ENCODE measurements around the gene HEPN1. TPM values are rescaled to one million over a fixed set of nuclear protein-coding genes. Genes with fewer than 3 reads are reported as not detected.

HEPN1 gene
- total RNA-seq, 1 donor from 2014 or later, result not detected

DNA sequence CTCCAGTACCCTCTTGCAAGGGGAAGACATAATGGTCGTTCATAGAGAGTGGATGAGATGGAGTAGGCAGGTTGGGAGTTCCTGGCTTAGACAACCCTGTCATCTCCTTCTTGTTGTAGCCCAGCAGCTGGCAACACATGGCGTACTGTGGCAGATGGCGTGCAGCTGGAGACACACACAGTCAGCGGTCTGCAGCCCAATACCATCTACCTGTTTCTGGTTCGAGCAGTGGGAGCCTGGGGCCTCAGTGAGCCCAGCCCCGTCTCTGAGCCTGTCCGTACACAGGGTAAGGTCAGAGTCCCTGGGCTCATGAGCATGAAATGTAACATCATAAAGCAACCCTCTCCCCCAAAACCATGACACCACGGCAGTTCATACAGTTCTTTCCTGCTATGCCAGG, 45.1 kb upstream of the HEPN1 start:
- FAIRE-seq (peak; percentile 90), DNase-seq (ENCODE audit: low read depth) (no peak)
- Histone ChIP-seq H3K36me3 (ENCODE audit: control insufficient read depth, insufficient read depth, low read length) (peaks cover 2% of the 10 kb centered on the region), H3K4me3 (ENCODE audit: low read depth, low read length) (no peak overlapping the region), H3K27me3 (ENCODE audit: control insufficient read depth, insufficient read depth, low read length) (peaks cover 25% of the 10 kb centered on the region)
- TF ChIP-seq, protein P1, sequence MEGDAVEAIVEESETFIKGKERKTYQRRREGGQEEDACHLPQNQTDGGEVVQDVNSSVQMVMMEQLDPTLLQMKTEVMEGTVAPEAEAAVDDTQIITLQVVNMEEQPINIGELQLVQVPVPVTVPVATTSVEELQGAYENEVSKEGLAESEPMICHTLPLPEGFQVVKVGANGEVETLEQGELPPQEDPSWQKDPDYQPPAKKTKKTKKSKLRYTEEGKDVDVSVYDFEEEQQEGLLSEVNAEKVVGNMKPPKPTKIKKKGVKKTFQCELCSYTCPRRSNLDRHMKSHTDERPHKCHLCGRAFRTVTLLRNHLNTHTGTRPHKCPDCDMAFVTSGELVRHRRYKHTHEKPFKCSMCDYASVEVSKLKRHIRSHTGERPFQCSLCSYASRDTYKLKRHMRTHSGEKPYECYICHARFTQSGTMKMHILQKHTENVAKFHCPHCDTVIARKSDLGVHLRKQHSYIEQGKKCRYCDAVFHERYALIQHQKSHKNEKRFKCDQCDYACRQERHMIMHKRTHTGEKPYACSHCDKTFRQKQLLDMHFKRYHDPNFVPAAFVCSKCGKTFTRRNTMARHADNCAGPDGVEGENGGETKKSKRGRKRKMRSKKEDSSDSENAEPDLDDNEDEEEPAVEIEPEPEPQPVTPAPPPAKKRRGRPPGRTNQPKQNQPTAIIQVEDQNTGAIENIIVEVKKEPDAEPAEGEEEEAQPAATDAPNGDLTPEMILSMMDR (IDR thresholded peaks at IDR 0.05; ENCODE audit: insufficient read depth, low read length, severe bottlenecking), result no peak

DNA sequence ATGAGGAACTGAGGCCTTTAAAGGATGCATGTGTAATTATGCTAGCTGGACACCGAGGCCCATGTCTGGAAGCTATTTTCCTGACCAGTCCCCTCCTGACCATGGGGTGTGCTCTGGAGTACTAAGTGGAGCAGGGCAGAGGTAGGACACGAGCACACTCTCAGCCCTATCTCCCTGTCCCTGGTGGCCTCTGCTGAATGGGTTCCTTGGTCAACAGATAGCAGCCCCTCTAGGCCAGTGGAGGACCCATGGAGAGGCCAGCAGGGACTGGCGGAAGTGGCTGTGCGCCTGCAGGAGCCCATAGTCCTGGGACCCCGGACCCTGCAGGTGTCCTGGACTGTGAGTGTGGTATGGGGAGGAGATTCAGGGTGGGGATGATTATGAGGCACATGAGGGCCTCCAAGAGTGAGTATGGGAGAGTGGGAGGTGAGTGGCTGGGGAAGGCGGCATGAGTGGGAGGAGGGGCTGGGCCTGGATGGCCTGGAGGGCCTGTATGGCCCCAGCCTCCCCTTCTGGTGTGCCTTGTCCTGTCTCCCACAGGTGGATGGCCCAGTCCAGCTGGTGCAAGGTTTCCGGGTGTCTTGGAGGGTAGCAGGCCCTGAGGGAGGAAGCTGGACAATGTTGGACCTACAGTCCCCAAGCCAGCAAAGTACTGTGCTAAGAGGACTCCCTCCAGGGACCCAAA, 44.3 kb upstream of the HEPN1 start:
- H3K27me3 ChIP-seq (ENCODE audit: control insufficient read depth, insufficient read depth, low read length), result peaks cover 17% of the 10 kb centered on the region
- TF ChIP-seq, protein P1 (IDR thresholded peaks at IDR 0.05; ENCODE audit: insufficient read depth, low read length, severe bottlenecking), result no peak
- H3K4me3 ChIP-seq (ENCODE audit: low read depth, low read length), result no peak overlapping the region
- FAIRE-seq (no peak), DNase-seq (ENCODE audit: low read depth) (no peak)
- peaks cover 2% of the 10 kb centered on the region for H3K36me3 ChIP-seq (ENCODE audit: control insufficient read depth, insufficient read depth, low read length)

GRCh38 chr11:124875401-124875800, 43.6 kb upstream of the HEPN1 start:
- no peak for FAIRE-seq

GRCh38 chr11:124875943-124876817, 42.9 kb upstream of the HEPN1 start:
- peak overlapping the region; percentile 57 for H3K4me3 ChIP-seq (ENCODE audit: low read depth, low read length)
- no peak for FAIRE-seq
- H3K36me3 ChIP-seq (ENCODE audit: control insufficient read depth, insufficient read depth, low read length), result peaks cover 2% of the 10 kb centered on the region
- DNase-seq (ENCODE audit: low read depth), result peak; percentile 83
- peaks cover 5% of the 10 kb centered on the region for H3K27me3 ChIP-seq (ENCODE audit: control insufficient read depth, insufficient read depth, low read length)
- TF ChIP-seq, protein P1 (IDR thresholded peaks at IDR 0.05; ENCODE audit: insufficient read depth, low read length, severe bottlenecking), result peak; percentile 87

More at GRCh38 chr11:124875401-124875800, 43.6 kb upstream of the HEPN1 start:
- TF ChIP-seq, protein P1 (IDR thresholded peaks at IDR 0.05; ENCODE audit: insufficient read depth, low read length, severe bottlenecking), result no peak
- DNase-seq (ENCODE audit: low read depth), result no peak
- peaks cover 2% of the 10 kb centered on the region for H3K36me3 ChIP-seq (ENCODE audit: control insufficient read depth, insufficient read depth, low read length)
- no peak overlapping the region for H3K4me3 ChIP-seq (ENCODE audit: low read depth, low read length)
- peaks cover 10% of the 10 kb centered on the region for H3K27me3 ChIP-seq (ENCODE audit: control insufficient read depth, insufficient read depth, low read length)

GRCh38 chr11:124876818-124877630, 42.0 kb upstream of the HEPN1 start:
- DNase-seq (ENCODE audit: low read depth), result no peak
- TF ChIP-seq, protein P1 (IDR thresholded peaks at IDR 0.05; ENCODE audit: insufficient read depth, low read length, severe bottlenecking), result no peak
- Histone ChIP-seq H3K27me3 (ENCODE audit: control insufficient read depth, insufficient read depth, low read length) (peaks cover 5% of the 10 kb centered on the region), H3K36me3 (ENCODE audit: control insufficient read depth, insufficient read depth, low read length) (peaks cover 2% of the 10 kb centered on the region), H3K4me3 (ENCODE audit: low read depth, low read length) (peak overlapping the region; percentile 57)
- FAIRE-seq, result no peak
